DMS153 treated with DMSO at 0.1 percent for 48 hours (cell line): ENCODE measurements around the gene SART3.
A peak's percentile ranks its signal among the peaks of the same experiment; 100 is the strongest.
"Not testable (repeated sequence)": the region's sequence is repeated elsewhere in the genome, so short reads cannot be mapped to it uniquely, and the experiment has no call there.

ENCODE experiments used
- DNase-seq: peaks from one replicate; lab custom pipeline; 2025; ENCODE audit not compliant: unreplicated experiment; lab: John Stamatoyannopoulos, UW

SART3 gene

DNA sequence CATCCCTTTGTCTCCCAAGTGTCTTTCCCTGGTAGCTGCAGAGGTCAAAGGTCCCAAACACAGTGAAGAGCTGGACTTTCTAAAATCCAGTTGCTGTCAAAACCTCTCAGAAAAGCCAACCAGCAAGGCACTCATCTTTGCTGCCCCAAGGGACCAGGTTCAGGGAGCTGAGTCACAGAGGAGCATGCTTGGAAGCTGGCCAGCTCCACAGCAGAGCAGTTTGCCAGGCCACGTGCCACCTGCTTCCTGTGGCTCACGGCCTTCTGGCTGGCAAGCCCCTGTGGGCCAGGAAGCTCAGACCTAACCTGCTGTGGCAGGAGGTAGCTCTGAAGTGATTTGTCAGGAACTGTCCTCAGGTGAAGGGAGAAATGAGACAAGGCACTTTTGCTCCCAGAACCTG, 5.0 kb upstream of the SART3 start:
- peak; percentile 95 for DNase-seq

DNA sequence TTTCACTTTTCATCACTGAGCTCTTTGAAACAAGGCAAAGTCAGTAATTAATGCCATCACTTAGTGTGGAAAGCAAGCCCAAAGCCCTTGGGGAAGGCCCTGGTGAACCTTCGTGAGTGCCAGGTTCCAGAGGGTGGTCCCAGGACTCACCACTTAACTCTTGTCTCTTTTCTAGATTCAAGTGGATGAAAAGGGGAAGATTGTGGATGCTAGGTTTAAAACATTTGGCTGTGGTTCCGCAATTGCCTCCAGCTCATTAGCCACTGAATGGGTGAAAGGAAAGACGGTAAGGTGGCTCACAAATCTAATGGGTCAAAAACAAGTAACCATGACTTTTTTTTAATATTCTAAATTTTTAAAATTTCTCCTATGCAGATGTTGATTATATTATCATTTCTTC, 4.2 kb upstream of the SART3 start:
- no peak for DNase-seq

DNA sequence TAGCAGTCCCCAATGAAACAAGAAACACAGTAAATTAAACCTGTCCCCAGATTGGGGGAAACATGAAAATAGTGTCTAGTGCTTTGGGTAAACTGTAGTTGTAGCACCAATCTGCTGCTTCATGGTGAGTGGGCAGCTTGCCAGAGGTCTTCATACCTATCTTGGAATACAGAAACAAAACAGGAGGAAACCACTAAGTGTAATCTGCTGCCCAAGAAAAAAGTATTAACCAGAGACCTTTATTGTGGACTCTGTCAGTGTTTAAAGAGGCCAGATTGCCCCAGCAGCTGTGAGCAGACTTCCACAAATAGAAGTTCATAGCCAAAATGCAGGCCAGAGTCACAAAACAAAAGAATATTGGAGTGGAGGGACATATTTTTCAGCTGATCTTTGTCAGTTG, 3.8 kb upstream of the SART3 start:
- DNase-seq, result no peak

DNA sequence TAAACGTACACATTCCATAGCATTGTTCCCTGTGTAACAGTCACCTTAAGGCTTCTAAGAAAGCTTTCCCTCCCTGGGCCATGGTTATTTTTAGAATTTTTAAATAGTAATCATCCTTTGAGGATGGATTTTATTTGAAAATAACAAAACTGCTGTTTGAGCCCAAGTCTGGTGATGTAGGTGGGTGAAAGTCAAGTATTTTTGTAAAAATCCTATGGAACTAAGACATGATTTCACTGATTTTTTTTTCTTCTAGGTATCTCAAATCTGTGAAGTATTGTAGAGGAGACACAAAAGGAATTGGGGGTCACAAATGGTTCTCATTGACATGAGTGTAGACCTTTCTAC, 2.8 kb upstream of the SART3 start:
- no peak for DNase-seq

DNA sequence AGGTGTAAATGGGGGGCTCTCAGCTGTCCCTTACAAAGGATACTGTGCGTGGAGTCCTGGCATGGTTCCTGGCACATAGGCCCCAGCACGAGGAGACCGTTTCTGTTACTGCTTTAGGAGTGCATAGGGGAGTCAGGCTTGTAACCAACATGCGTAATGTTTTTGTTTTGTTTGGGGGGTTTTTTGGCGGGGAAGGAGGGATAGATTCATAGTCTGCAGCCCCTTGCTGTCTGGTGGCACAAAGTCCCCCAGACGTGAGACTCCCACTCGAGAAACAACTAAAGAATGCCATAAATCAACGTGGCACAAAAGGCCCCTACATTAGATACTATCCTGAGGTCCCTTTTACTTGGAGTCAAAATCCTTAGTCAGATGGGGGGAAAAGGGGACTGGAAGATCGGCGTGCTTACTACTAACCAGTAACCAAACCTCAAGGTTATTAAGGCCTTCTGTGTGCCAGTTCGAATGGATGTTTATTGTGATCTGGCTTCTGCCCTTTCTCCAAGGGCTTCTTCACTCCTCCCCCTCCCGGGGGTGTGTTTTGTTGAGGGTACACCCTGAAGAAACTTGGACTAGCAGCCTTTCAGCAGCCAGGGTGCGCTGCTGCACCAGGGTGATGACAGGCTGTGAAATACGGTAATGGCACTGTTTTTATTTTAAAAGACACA, 2.3 kb upstream of the SART3 start:
- DNase-seq, result peak; percentile 73

DNA sequence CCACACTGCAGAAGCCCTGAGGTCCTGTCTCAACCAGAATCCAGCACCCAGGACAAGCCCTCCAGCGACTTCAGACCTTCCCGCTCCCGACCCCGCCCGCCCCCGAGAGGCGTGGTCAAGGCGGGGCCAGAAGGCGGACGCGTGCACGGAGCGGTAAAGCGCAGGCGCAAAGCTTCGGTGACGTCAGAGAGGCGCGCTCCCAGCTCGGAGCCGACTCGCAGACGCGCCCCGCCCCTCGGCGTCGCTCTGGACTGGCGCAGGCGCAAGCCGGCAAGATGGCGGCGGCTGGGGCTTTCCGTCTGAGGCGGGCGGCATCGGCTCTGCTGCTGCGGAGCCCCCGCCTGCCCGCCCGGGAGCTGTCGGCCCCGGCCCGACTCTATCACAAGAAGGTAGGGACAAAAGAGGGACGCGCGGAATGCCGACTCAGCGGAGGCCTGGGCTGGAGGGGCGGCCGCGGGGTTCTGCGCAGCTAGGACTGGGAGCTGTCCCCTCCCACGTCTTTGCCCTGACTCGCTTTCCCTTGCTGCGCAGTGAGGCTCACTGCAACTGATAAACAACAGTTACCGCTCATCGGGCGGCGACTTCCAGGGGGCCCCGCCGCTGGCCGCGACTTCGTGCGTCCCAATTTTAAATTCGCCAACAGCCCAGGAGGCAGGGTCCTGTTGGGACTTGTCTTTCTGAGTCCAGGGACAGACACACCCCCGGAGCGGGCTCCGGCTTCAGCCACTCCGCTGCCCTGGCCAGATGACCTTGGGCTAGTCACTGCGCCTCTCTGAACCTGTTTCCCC, 1.6 kb upstream of the SART3 start, which contains the start of gene ISCU:
TSS of gene ISCU (plus strand) at position 249 of the 788 bp plus-strand sequence. CDS start at position 276, 27 bp downstream.
- peak; percentile 95 for DNase-seq

DNA sequence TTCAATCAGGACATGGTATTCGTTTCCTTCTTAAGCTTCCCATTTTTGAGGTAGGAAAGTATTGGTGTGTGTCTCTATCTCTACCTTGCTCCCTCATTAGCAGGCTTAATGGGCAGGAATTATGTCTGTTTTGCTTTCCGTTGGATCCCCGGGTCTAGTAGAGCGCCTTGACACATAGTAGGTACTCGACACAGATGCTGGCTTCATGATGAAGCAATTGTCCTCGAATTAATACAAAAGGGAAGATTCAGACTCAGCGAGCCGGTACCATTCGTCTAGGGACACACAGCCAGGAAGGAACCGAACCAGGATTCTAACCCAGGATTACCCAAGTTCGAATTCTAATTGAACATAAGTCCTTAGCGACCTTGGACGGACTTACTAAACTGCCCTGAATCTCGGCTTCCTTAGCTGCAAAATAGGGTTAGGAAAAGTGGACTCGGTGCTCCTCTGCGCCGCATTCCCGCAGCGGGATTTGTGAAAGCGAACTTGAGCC, 927 bp upstream of the SART3 start:
- DNase-seq, result no peak

DNA sequence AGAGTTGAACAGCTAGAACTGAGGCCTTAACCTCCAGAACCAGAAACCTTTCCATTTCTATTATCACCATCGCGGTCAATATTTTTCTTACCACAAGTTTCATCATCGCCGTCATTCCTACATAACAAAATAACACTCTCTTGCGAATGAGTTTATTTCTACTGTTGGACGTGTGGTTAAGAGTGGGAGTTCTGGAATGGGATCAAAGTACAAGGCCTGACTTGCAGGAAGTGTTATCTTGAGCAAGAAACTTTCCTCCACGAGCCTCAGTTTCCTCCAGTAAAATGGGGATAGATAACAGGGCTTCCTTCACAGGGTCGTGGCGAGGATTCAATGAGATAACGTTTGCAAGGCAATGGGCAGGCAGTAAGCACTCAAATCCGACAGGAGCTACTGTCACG, 652 bp downstream of the SART3 start:
- DNase-seq, result no peak

DNA sequence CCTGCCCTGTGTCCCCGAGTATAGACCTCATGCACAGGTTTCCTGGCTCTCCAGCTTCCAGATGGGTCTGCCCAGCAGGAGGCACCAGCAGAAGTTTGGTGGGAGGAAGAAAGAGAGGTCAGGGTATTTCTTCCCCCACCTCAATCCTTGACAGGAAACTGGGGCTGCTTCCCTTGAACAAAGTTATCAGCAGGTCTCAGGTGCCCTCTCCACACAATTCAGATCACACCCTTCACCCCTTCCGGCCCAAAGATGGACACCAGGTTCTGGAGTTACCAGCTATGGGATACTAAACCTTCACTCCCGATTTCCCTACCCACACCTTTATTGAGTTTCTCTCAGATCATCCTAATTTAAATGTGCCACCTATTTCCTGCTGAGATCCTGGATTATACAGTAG, 1.2 kb downstream of the SART3 start:
- DNase-seq, result no peak

DNA sequence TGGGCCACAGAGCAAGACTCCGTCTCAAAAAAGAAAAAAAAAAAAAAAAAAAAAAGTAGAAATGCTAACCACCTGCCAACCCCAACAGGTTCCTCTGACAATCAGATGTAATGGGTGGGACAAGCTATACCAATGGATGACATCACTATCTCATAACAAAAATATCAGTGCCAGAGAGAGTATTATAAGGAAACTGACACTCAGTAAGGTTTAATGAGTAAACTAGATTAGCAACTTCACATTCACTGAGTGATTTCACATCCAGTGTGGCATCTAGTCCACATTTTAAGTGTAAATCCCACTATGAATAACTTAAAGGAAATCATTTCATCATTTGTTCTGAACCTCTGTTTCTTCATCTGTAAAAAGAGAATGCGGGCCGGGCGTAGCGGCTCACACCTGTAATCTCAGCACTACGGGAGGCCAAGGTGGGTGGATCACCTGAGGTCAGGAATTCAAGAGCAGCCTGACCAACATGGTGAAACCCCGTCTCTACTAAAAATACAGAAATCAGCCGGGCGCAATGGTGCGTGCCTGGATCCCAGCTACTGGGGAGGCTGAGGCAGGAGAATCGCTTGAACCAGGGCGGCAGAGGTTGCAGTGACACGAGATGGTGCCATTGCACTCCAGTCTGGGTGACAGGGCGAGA, 1.8 kb downstream of the SART3 start:
- no peak for DNase-seq

DNA sequence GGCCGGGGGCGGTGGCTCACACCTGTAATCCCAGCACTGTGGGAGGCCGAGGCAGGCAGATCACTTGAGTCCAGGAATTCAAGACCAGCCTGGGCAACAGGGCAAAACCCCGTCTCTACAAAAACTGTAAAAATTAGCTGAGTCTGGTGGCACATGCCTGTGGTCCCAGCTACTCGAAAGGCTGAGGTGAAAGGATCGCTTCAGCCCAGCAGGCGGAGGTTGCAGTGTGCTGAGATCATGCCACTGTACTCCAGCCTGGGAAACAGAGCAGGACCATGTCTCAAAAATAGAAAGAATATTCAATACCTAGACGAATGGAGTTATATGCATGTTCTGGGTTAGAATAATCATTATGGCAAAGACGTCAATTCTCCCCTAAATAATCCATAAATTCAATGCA, 5.6 kb downstream of the SART3 start:
- not testable (repeated sequence) for DNase-seq

DNA sequence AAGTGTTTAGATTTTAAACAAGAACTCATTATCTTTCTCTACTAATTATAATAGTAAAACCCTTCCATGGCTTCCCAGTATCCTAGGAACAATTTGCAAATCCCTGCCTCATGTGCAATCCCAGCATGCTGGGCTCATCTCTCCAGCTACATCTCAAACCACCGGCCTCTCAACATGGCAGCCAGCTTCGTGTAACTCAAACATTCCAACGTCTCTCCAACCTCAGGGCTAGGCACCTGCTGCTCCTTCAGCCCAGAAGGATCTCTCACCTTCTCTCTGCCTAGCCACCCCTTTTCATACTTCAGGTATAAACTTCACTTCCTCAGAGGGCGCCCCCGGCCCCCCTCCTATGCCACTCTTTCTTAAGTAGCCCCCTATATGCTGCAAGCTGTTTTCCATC, 7.2 kb downstream of the SART3 start:
- DNase-seq, result no peak

DNA sequence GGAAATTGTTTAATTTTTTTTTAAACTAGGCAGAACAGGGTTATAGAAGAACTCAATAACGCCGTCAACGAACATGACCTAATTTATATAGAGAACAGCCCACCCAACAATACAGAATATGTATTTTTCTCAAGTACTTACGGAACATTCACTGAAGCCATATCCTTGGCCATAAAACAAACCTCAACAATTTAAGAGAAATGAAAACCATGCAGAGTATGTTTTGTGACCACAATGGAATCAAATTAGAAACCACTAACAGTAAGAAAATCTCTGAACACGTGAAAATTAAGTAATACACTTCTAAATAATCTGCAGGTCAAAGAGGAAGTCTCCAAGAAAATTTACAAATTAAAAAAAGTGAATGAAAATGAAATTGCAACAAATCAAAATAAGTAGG, 9.4 kb downstream of the SART3 start:
- no peak for DNase-seq

DNA sequence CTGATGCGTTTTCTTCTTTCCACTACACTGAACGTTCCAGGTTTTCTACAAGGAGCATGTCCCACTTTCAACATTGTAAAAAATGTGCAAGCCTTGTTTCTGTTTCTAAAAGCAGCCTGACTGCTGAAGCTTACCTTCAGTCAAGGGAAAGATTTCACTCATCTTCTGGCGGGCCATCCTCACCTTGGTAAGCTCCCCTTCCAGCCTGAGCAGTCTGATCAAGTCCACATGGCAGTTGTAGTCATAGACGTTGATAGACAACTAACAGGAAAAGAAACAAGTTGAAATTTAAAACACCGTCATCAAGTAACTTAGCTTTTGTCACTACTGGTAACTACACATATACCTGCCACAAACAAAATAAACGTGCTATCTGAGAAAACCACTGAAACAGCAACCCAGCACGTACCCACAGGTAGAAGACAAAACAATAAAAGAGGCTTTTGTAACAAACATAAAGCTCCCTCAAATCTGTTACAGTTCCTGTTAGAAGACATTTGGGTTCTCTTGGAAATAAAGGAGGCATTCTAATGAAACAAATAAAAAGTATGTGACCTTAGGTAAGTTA, 11.9 kb downstream of the SART3 start:
- DNase-seq, result no peak

DNA sequence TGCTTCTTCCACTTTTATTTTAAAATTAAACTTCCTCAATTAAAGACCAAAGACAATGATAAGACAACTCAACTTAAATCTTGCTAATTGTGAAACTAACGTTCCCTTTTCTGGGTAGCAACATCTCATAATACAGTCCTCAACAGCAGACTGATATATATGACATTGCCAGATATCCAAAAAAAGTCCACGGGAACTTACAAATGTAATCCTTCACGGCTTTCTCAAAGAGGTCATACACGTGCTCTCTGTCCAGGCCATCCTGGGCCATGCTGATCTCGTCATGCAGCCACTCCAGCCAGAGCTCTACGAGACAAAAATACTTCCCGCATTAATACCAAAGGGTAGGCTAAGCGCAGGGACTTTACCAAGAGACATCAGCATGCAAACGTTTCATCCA, 13.3 kb downstream of the SART3 start:
- no peak for DNase-seq

DNA sequence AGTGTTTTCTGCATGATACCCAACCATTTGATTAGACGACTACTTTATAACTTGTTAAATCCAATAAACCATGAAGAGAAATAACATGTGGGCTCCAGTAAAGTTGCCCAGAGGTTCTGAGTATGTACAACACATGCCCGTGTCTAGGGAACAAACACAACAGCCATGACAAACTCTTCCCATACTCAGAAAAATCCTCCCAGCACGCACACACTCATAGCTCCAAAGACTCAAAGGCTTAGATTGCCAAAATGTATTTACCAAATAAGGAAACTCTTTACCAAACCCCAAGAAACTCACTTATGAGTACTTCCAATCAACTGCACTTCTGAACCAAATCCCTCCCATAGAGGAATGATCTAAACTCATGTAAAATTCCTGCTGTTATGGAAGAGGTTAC, 17.3 kb downstream of the SART3 start:
- no peak for DNase-seq

DNA sequence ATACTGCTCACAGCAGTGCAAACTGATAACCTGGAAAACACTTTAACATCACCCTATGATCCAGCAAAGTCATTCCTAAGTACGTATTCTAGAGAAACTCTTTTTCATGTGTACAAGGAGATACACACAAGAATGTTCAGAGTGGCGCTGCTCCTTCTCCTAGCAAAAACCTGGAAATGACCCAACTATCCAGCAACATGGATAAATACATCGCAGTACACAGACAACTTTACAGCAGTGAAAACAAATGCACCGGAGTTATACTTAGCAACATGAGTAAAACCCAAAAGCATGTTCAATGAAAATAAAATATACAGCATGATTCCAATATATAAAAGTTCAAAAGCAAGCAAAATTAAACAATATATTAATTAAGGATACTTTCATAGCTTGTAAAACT, 18.7 kb downstream of the SART3 start:
- no peak for DNase-seq

DNA sequence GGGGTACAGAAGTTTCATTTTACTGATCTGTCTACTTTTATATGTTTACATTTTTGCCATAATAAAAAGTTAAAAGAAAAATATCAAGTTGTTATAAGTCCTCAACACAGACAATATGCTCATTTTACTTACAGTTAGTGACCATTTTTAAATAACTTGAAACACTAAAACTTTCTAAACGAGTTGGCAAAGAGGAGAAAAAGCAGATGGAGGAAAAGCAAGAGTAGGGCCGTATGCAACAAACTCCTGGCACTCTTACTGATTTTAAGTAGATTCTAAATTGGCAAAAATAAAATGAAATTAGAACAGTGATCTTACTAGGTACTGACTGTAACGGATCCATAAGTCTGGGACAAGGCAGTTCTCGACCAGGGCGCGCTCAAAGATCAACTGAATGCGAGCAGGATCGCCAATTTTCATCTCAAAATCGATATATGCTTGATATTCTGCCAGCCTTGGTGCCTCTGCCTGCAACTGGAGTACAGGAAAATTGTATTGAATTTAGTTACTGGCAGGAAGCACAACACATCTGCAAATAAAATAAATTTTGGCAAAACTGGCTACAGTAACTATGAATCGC, 22.3 kb downstream of the SART3 start:
- no peak for DNase-seq

DNA sequence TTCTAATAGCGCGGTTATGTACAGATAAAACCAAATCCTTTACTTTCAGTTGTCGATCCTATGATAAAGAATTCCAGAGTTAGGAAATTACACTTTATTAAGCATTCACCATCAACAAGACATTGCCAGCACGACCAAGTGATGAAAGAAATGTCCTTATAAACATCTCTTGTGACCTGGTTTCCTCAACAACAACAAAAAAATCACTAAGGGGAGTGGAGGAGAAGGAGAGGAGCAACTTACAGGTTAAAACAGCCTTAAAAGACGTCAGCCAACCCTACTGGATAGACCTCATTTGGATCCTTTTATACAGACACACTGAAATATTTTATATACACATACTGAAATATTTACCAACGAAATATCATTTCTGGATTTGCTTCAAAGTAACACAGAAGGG, 22.8 kb downstream of the SART3 start:
- no peak for DNase-seq

DNA sequence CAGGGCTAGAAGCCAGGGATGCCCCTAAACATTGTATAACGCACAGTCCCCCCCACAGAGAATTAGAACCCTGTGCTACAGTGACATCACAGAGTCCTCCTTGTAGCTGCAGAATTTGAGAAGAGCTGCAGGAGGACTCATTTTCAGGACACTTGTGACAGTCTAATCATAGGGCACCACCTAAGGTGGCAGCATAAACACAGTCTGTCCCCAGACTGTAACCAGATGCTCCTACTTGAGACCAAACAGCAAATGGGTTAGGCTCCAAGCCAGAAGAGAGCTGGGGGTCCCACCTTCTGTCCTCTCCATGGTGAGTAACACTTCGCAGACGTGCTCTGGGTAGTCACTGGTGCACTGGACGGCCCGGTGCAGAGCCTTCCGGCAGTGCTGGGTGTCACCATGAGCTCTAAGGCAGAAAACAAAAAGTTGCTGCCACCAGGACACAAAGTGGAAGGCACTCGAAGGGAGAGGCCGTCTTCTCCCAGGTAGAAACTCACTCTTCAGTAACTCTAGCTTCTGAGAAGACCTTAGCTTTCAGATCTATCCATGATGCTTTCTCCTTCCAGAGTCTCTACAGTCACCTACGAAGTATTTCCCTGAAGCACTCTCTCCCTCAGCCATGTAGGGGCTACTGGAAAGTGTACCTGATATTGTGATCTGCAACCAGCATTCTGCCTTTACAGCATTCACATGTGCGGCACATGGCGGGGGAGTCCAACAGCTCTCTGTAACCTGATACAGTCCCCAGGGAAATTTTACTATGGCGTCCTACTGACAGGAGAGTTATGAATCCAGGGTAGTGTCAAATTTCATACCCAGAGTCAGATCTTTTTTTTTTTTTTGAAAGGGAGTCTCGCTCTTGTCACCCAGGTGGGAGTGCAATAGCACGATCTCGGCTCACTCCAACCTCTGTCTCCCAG, 28.8 kb downstream of the SART3 start:
- DNase-seq, result peak; percentile 60
